WTC11 (cell line): ENCODE data around the gene CDHR5.

Experiments used
- ATF2 ChIP-seq: sonication (generic); formaldehyde crosslinking; IDR thresholded peaks from 2 replicates; pipeline ENCODE4 v1.8.1; 2022; ENCODE audit warnings: low read depth, missing genetic modification reagents, borderline replicate concordance
- CTCF ChIP-seq: fragments of 200-600 bp; IDR thresholded peaks from 2 replicates; pipeline ENCODE4 v1.8.0; 2022; ENCODE audit warnings: antibody characterized with exemption
- ETV6 ChIP-seq: sonication (generic); formaldehyde crosslinking; IDR thresholded peaks from 2 replicates; pipeline ENCODE4 v1.8.1; 2022; ENCODE audit warnings: mild to moderate bottlenecking, missing genetic modification reagents
- FOXK1 ChIP-seq: sonication (generic); formaldehyde crosslinking; IDR thresholded peaks from 2 replicates; pipeline ENCODE4 v1.8.0; 2022; ENCODE audit warnings: mild to moderate bottlenecking, moderate library complexity, missing genetic modification reagents
- FOXP4 ChIP-seq: sonication (generic); formaldehyde crosslinking; IDR thresholded peaks from 2 replicates; pipeline ENCODE4 v1.8.0; 2022; ENCODE audit warnings: mild to moderate bottlenecking, missing genetic modification reagents
- SP1 ChIP-seq: sonication (generic); formaldehyde crosslinking; conservative IDR thresholded peaks from 2 replicates; pipeline ENCODE4 v1.8.1; 2022; ENCODE audit warnings: missing genetic modification reagents
- ZBTB21 ChIP-seq: sonication (generic); formaldehyde crosslinking; IDR thresholded peaks from 2 replicates; pipeline ENCODE4 v1.8.1; 2023; ENCODE audit warnings: mild to moderate bottlenecking, missing genetic modification reagents, borderline replicate concordance

- no peak for TF ChIP-seq SP1
- no peak for TF ChIP-seq ATF2 (CRISPR knock-in tag)
- no peak for TF ChIP-seq CTCF
- TF ChIP-seq ETV6 (CRISPR knock-in tag), result no peak
- no peak for TF ChIP-seq FOXK1 (CRISPR knock-in tag)
- no peak for TF ChIP-seq FOXP4 (CRISPR knock-in tag)
- TF ChIP-seq ZBTB21 (CRISPR knock-in tag), result no peak
Observed at GRCh38 chr11:627308-627576, 2.5 kb upstream of the CDHR5 start.
